ENCODE results near the gene SPOP. TPM values are rescaled to one million over a fixed set of nuclear protein-coding genes. Genes with fewer than 3 reads are reported as not detected.

Gene SPOP
- total and polyA plus RNA-seq, 2 experiments from 2014 or later: 13.9 to 18.6 TPM

DNA sequence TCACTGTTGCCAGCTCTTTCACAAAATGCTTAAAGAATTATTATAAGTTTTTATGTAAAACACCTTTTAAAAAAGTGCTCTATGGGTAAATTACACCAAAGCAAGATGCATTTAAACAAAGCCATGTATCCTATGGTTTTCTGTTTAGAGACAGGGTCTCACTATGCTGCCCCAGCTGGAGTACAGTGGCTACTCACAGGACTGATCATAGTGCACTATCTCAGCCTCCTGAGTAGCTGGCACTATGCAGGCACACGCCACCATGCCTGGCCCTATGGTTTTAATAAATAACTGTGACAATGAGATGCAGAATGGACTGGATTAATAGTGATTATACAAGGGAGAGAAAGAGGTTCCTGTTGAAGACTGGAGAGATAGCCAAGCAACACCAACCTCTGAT is 40.2 kb downstream of the SPOP start:
- peaks cover 42% of the 10 kb centered on the region for H3K79me2 ChIP-seq (replicated peaks; ENCODE audit: insufficient read depth)
- no peaks in the 10 kb centered on the region; the same call in 1 of the 2 replicates for H4K20me1 ChIP-seq (replicated peaks; ENCODE audit: insufficient read depth)
- H2AFZ ChIP-seq: no peak overlapping the region
- ATAC-seq: no peak
- H3F3A ChIP-seq (replicated peaks; ENCODE audit: low read depth): no peaks in the 10 kb centered on the region
- DNase-seq (ENCODE audit: low spot score): no peak
- no peaks in the 10 kb centered on the region for H3K27me3 ChIP-seq (ENCODE audit: insufficient read depth)
- no peaks in the 10 kb centered on the region for H3K36me3 ChIP-seq (ENCODE audit: insufficient read depth)
- no peak overlapping the region for H3K27ac ChIP-seq (ENCODE audit: low read depth)
- H3K9me2 ChIP-seq (ENCODE audit: insufficient read depth): no peaks in the 10 kb centered on the region
- Mint-ChIP-seq H3K4me1 (peaks cover 27% of the 10 kb centered on the region), H3K27ac (no peak overlapping the region), H3K9me3 (no peaks in the 10 kb centered on the region; the same call in 2 of the 3 replicates), H3K27me3 (ENCODE audit: insufficient read depth, low read depth, poor library complexity) (peaks cover 4% of the 10 kb centered on the region), H3K4me3 (no peak overlapping the region), H3K36me3 (ENCODE audit: low read depth) (peaks cover 19% of the 10 kb centered on the region; the same call in 2 of the 3 replicates)
- peaks cover 18% of the 10 kb centered on the region; the same call in 1 of the 2 replicates for H3K4me1 ChIP-seq (ENCODE audit: insufficient read depth)
- no peak for TF ChIP-seq CREB1 (CRISPR knock-in tag; IDR thresholded peaks at IDR 0.05; ENCODE audit: low read depth)
- TF ChIP-seq ZNF114 (CRISPR knock-in tag; IDR thresholded peaks at IDR 0.05): no peak
- TF ChIP-seq ZNF462 (CRISPR knock-in tag; IDR thresholded peaks at IDR 0.05): no peak
- no peak for TF ChIP-seq NANOG (IDR thresholded peaks at IDR 0.05; ENCODE audit: borderline replicate concordance)
- no peak for TF ChIP-seq EZH2 (IDR thresholded peaks at IDR 0.05; ENCODE audit: low read depth, unreplicated experiment)
- TF ChIP-seq JUNB (IDR thresholded peaks at IDR 0.05; ENCODE audit: unreplicated experiment): no peak
- no peak for TF ChIP-seq STAT1 (IDR thresholded peaks at IDR 0.05; ENCODE audit: unreplicated experiment)
- no peak for TF ChIP-seq POLR2AphosphoS5 (IDR thresholded peaks at IDR 0.05; ENCODE audit: low read depth)
- TF ChIP-seq EZH2phosphoT487 (IDR thresholded peaks at IDR 0.05; ENCODE audit: unreplicated experiment): no peak
- TF ChIP-seq CTCF (conservative IDR thresholded peaks at IDR 0.05; ENCODE audit: low read depth in 2 of 2): no peak
- no peak overlapping the region for H3K4me3 ChIP-seq
- no peak overlapping the region for H3K4me2 ChIP-seq

Measured in GM23338 (cell line).